A549 (cell line): ENCODE measurements around the gene ZNF532. TPM values are rescaled to one million over a fixed set of nuclear protein-coding genes. Genes with fewer than 3 reads are reported as not detected.

Experiments
- ATAC-seq, 2 experiments: fragments of 200-7000 bp in 1 of 2; fragments of >200 bp in 1 of 2; cut with Nextera tagmentation in 1 of 2; cut with Tn5 transposase in 1 of 2; 3 replicates each; pipeline versions ENCODE4 v1.8.0 to v1.9.1; 2018 to 2020; ENCODE audit warnings: mild to moderate bottlenecking in 1 of 2, moderate library complexity in 1 of 2
- CTCF ChIA-PET: fragments of 300-600 bp; sonication (Branson Sonifier 250); formaldehyde crosslinking; extraction: SDS; loops from one replicate; lab custom pipeline; 2021; ENCODE audit warnings: antibody characterized with exemption, inconsistent platforms; lab: Yijun Ruan, JAX
- POLR2A ChIA-PET: fragments of 350-600 bp; formaldehyde crosslinking; extraction: SDS; loops from one replicate; lab custom pipeline; 2021; ENCODE audit warnings: antibody characterized with exemption, inconsistent platforms; lab: Yijun Ruan, JAX
- DNase-seq, 2 experiments: peaks; one replicate each; pipeline versions ENCODE4 v3.0.0 to v3.0.0-alpha.2; 2011 to 2016; ENCODE audit warnings: low read depth in 1 of 2, low spot score in 1 of 2
- FAIRE-seq: peaks from 2 replicates; lab custom pipeline; 2011; peaks lifted over from hg19 to GRCh38; lab: Jason Lieb, UNC
- H3K27ac ChIP-seq, 2 experiments: fragments of >200 bp; sonication (Bioruptor Twin); formaldehyde crosslinking; 3 replicates each; pipeline ENCODE4 v1.5.1; 2016 to 2017
- H3K4me1 ChIP-seq: fragments of >200 bp; sonication (Bioruptor Twin); formaldehyde crosslinking; 3 replicates; pipeline ENCODE4 v1.6.1; 2016
- H3K4me2 ChIP-seq: fragments of >200 bp; sonication (Bioruptor Twin); formaldehyde crosslinking; 3 replicates; pipeline ENCODE4 v1.6.1; 2016
- H3K4me3 ChIP-seq: fragments of >200 bp; sonication (Bioruptor Twin); formaldehyde crosslinking; 3 replicates; pipeline ENCODE4 v1.5.1; 2016
- H3K9me3 ChIP-seq: fragments of >200 bp; sonication (Bioruptor Twin); formaldehyde crosslinking; 3 replicates; pipeline ENCODE4 v1.6.1; 2016
- CBX2 ChIP-seq: fragments of 200-600 bp; sonication (generic); IDR thresholded peaks from 2 replicates; pipeline ENCODE4 v1.6.1; 2016; ENCODE audit warnings: low read depth, mild to moderate bottlenecking, borderline replicate concordance
- CEBPB ChIP-seq, 2 experiments: fragments of >200 bp in 1 of 2; sonication (Bioruptor Twin) in 1 of 2; formaldehyde crosslinking in 1 of 2; IDR thresholded peaks; 2 replicates each; pipeline ENCODE4 v1.6.1; 2012 to 2016
- E2F6 ChIP-seq: IDR thresholded peaks from 2 replicates; pipeline ENCODE4 v1.6.1; 2012; ENCODE audit warnings: low read depth, borderline replicate concordance
- EHMT2 ChIP-seq: fragments of 200-600 bp; sonication (generic); IDR thresholded peaks from 2 replicates; pipeline ENCODE4 v1.6.1; 2016; ENCODE audit warnings: antibody characterized with exemption, low read depth, mild to moderate bottlenecking, moderate library complexity
- GATA3 ChIP-seq: IDR thresholded peaks from 2 replicates; pipeline ENCODE4 v1.6.1; 2012; ENCODE audit warnings: borderline replicate concordance
- HOXB13 ChIP-seq: fragments of 250-450 bp; sonication (Bioruptor Pico); IDR thresholded peaks from 2 replicates; pipeline ENCODE4 v1.5.0; 2020; ENCODE audit warnings: low read depth, mild to moderate bottlenecking, moderate library complexity
- KDM1A ChIP-seq: fragments of 200-600 bp; sonication (generic); IDR thresholded peaks from 2 replicates; pipeline ENCODE4 v1.6.1; 2016; ENCODE audit warnings: low read depth, mild to moderate bottlenecking
- MAFK ChIP-seq: fragments of 450-650 bp; IDR thresholded peaks from 2 replicates; pipeline ENCODE4 v1.6.1; 2014; ENCODE audit not compliant: partially characterized antibody
- MAZ ChIP-seq: fragments of 150-350 bp; IDR thresholded peaks from 2 replicates; pipeline ENCODE4 v1.6.1; 2014; ENCODE audit warnings: antibody characterized with exemption, low read depth, low read length, borderline replicate concordance
- MYC ChIP-seq: IDR thresholded peaks from 2 replicates; pipeline ENCODE4 v1.6.1; 2012; ENCODE audit warnings: mild to moderate bottlenecking, inconsistent platforms, low read length, improper control_type of control experiment, borderline replicate concordance
- RARB ChIP-seq: fragments of 250-450 bp; sonication (Bioruptor Pico); IDR thresholded peaks from 2 replicates; pipeline ENCODE4 v1.8.0; 2021; ENCODE audit warnings: mild to moderate bottlenecking, moderate library complexity
- RNF2 ChIP-seq: fragments of 200-600 bp; sonication (generic); IDR thresholded peaks from 2 replicates; pipeline ENCODE4 v1.6.1; 2016; ENCODE audit warnings: low read depth, mild to moderate bottlenecking, antibody characterized with exemption, moderate library complexity, borderline replicate concordance
- SMC3 ChIP-seq: fragments of >200 bp; sonication (Bioruptor Twin); formaldehyde crosslinking; IDR thresholded peaks from 3 replicates; pipeline ENCODE4 v1.6.1; 2018; ENCODE audit warnings: inconsistent platforms
- ZC3H11A ChIP-seq: fragments of 450-650 bp; IDR thresholded peaks from 2 replicates; pipeline ENCODE4 v1.6.1; 2014; ENCODE audit warnings: antibody characterized with exemption, mild to moderate bottlenecking
- ZFP36 ChIP-seq: fragments of 450-650 bp; IDR thresholded peaks from 2 replicates; pipeline ENCODE4 v1.6.1; 2014; ENCODE audit warnings: borderline replicate concordance; ENCODE audit not compliant: partially characterized antibody
- WGBS: methylation state at CpG from one replicate; pipeline ENCODE4 v1.1.6; 2017; ENCODE audit errors: missing lambda C conversion rate; 5-methylcytosine and 5-hydroxymethylcytosine counted together
- polyA plus RNA-seq, 4 experiments: library from polyadenylated mRNA; depleted of rRNA in 3 of 4; stranded (reverse); fragments of >200 nt; fragmentation: RNase III in 1 of 4; extraction: RNeasy Plus Mini Kit Qiagen cat#74134 plus additional on column Dnase treatment in 1 of 4; gene quantifications; 2 replicates in 3 of 4; 3 replicates in 1 of 4; pipeline ENCODE4 v1.2.3, GENCODE V29; 2011 to 2017
- TF ChIP-seq, protein P1 (sequence below): fragments of 450-650 bp; IDR thresholded peaks from 2 replicates; pipeline ENCODE4 v1.6.1; 2014; ENCODE audit warnings: antibody characterized with exemption
- TF ChIP-seq, protein P2 (sequence below): fragments of 250-450 bp; sonication (Bioruptor Pico); IDR thresholded peaks from 2 replicates; pipeline ENCODE4 v1.5.0; 2020; ENCODE audit warnings: low read depth, mild to moderate bottlenecking, moderate library complexity
- TF ChIP-seq, protein P3 (sequence below): fragments of >200 bp; sonication (Bioruptor Twin); formaldehyde crosslinking; IDR thresholded peaks from 3 replicates; pipeline ENCODE4 v1.5.1; 2016
- TF ChIP-seq, protein P4 (sequence below): IDR thresholded peaks from 2 replicates; pipeline ENCODE4 v1.6.1; 2012
- TF ChIP-seq, protein P5 (sequence below): fragments of 200-600 bp; sonication (generic); IDR thresholded peaks from 2 replicates; pipeline ENCODE4 v1.6.1; 2016; ENCODE audit warnings: antibody characterized with exemption, mild to moderate bottlenecking, moderate library complexity

The ZNF532 gene
- polyA plus RNA-seq, 2 of the 4 experiments (the other 2 are of a cell fraction), result 26.8 to 64.6 TPM

GRCh38 chr18:58980991-58981390, 116.3 kb downstream of the ZNF532 start (continued):
- TF ChIP-seq, protein P1, sequence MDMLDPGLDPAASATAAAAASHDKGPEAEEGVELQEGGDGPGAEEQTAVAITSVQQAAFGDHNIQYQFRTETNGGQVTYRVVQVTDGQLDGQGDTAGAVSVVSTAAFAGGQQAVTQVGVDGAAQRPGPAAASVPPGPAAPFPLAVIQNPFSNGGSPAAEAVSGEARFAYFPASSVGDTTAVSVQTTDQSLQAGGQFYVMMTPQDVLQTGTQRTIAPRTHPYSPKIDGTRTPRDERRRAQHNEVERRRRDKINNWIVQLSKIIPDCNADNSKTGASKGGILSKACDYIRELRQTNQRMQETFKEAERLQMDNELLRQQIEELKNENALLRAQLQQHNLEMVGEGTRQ, result no peak
- TF ChIP-seq SMC3 (no peak), RARB (no peak), EHMT2 (no peak), ZC3H11A (no peak)
- TF ChIP-seq, protein P2, sequence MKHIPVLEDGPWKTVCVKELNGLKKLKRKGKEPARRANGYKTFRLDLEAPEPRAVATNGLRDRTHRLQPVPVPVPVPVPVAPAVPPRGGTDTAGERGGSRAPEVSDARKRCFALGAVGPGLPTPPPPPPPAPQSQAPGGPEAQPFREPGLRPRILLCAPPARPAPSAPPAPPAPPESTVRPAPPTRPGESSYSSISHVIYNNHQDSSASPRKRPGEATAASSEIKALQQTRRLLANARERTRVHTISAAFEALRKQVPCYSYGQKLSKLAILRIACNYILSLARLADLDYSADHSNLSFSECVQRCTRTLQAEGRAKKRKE, result no peak

DNA sequence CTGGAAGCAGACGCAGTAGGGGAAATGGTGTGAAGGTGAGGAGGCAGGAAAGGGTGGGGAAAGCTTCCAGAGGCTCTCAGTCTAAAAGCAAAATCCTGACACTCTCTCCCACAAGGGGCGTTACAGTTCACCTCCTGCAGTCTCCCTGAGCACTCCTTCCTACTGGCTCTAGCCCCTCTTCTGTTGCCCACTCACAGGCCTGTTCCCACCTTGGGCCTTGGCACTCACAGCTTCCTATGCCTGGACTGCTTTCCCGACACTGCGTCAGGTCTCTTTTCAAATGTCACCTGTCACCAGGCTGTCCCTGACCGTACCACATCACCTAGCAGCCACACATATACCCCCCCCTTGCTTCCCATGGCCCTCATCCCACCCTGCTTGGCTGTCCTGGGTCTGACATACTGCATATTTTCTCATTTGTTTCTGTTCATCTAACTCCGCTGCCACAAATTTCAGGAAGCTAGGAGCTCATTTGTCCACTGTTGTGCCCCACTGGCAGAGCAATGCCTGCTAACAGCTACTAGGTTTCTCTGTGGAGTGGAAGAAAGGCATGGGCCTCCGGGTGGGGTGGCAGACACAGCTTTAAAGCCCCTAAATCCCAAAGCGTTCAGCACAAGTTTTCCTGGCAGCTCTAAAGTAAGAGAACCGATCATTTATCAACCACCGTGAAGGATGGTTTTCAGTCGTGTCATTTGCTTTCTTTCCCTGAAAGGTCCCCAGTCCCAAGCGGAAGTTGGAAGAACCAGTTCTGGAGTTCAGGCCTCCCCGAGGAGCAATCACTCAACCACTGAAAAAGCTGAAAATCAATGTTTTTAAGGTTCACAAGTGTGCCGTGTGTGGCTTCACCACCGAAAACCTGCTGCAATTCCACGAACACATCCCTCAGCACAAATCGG, 118.8 kb downstream of the ZNF532 start:
- Histone ChIP-seq H3K4me2 (no peak overlapping the region), H3K4me1 (0 out of 3 replicates have a peak, but pooled peaks cover 2% of the 10 kb centered on the region), H3K27ac (peak overlapping the region in 1 of 2 experiments; percentile 33; a peak in 1 of 6 replicates), H3K9me3 (no peaks in the 10 kb centered on the region), H3K4me3 (no peak overlapping the region)
- no peak for DNase-seq
- FAIRE-seq, result no peak
- TF ChIP-seq ZFP36 (no peak), RNF2 (no peak), MAZ (no peak)
- WGBS, result 98% methylated on average over 16 of the region's 17 CpGs
- peak in 1 of 2 experiments; percentile 31; a peak in 1 of 6 replicates for ATAC-seq
- ChIA-PET POLR2A (no interaction called here), CTCF (interaction anchor here (1.0 to 2.2 kb wide), 4 partner anchors 8 to 202 kb away, joined by 3 to 8 read pairs (median 4); no protein-coding TSS in a partner anchor)

DNA sequence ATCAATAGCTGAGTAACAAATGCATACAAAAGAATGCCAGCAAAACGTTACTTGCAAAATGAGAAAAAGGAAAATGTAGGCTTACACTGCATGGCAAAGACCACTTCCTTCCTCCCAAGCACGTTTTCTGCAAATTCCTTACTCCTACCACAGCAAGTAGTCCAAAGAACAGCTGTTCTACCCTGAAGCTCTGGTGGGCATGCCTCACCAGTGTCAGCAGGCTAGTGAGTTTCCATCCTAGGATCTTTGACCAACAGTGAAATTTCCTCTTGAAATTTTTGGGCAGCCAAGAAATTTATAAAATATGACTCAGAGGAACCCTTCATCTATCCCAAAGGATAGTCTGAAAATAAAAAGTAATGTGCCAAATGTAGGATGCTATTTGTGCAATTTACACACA, 123.9 kb downstream of the ZNF532 start:
- WGBS, result 71% methylated on average over 2 of the region's 2 CpGs
- ATAC-seq (no peak), DNase-seq (no peak), FAIRE-seq (no peak)
- Histone ChIP-seq H3K4me3 (no peak overlapping the region), H3K4me1 (peaks cover 24% of the 10 kb centered on the region), H3K9me3 (peaks cover 3% of the 10 kb centered on the region; the same call in 1 of the 3 replicates), H3K27ac (0 out of 6 replicates have a peak overlapping the region, but pooled peaks of 1 of the 2 experiments have one; percentile 15), H3K4me2 (no peak overlapping the region)
- ChIA-PET CTCF (interaction anchor here (1.2 to 1.3 kb wide), 2 partner anchors 82 to 207 kb away, joined by 3 read pairs; no protein-coding TSS in a partner anchor), POLR2A (no interaction called here)
- TF ChIP-seq, protein P1, result no peak
- no peak for TF ChIP-seq E2F6
- TF ChIP-seq, protein P3, sequence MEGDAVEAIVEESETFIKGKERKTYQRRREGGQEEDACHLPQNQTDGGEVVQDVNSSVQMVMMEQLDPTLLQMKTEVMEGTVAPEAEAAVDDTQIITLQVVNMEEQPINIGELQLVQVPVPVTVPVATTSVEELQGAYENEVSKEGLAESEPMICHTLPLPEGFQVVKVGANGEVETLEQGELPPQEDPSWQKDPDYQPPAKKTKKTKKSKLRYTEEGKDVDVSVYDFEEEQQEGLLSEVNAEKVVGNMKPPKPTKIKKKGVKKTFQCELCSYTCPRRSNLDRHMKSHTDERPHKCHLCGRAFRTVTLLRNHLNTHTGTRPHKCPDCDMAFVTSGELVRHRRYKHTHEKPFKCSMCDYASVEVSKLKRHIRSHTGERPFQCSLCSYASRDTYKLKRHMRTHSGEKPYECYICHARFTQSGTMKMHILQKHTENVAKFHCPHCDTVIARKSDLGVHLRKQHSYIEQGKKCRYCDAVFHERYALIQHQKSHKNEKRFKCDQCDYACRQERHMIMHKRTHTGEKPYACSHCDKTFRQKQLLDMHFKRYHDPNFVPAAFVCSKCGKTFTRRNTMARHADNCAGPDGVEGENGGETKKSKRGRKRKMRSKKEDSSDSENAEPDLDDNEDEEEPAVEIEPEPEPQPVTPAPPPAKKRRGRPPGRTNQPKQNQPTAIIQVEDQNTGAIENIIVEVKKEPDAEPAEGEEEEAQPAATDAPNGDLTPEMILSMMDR, result no peak
- no peak for TF ChIP-seq CBX2
- no peak for TF ChIP-seq SMC3
- no peak for TF ChIP-seq MAFK
- TF ChIP-seq HOXB13 (CRISPR knock-in tag), result no peak
- no peak for TF ChIP-seq CEBPB (IDR thresholded peaks at IDR 0.05)
- no peak for TF ChIP-seq KDM1A
- TF ChIP-seq, protein P4, sequence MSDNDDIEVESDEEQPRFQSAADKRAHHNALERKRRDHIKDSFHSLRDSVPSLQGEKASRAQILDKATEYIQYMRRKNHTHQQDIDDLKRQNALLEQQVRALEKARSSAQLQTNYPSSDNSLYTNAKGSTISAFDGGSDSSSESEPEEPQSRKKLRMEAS, result no peak
- TF ChIP-seq GATA3, result no peak
- TF ChIP-seq, protein P5, sequence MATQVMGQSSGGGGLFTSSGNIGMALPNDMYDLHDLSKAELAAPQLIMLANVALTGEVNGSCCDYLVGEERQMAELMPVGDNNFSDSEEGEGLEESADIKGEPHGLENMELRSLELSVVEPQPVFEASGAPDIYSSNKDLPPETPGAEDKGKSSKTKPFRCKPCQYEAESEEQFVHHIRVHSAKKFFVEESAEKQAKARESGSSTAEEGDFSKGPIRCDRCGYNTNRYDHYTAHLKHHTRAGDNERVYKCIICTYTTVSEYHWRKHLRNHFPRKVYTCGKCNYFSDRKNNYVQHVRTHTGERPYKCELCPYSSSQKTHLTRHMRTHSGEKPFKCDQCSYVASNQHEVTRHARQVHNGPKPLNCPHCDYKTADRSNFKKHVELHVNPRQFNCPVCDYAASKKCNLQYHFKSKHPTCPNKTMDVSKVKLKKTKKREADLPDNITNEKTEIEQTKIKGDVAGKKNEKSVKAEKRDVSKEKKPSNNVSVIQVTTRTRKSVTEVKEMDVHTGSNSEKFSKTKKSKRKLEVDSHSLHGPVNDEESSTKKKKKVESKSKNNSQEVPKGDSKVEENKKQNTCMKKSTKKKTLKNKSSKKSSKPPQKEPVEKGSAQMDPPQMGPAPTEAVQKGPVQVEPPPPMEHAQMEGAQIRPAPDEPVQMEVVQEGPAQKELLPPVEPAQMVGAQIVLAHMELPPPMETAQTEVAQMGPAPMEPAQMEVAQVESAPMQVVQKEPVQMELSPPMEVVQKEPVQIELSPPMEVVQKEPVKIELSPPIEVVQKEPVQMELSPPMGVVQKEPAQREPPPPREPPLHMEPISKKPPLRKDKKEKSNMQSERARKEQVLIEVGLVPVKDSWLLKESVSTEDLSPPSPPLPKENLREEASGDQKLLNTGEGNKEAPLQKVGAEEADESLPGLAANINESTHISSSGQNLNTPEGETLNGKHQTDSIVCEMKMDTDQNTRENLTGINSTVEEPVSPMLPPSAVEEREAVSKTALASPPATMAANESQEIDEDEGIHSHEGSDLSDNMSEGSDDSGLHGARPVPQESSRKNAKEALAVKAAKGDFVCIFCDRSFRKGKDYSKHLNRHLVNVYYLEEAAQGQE, result no peak
- no peak for TF ChIP-seq MYC
- TF ChIP-seq EHMT2, result no peak
